A673 (cell line): ENCODE data around the gene C8B. TPM values are rescaled to one million over a fixed set of nuclear protein-coding genes. Genes with fewer than 3 reads are reported as not detected.

Experiments
- BruUV-seq: library from RNA; stranded (reverse); fragments of 400-500 nt; replicated peaks from 2 replicates; lab custom pipeline; 2021; lab: Mats Ljungman, UMichigan
- CTCF ChIA-PET: fragments of 300-600 bp; sonication (Branson Sonifier 250); formaldehyde crosslinking; loops from one replicate; lab custom pipeline; 2022; ENCODE audit warnings: antibody characterized with exemption; lab: Charles Lee
- POLR2A ChIA-PET: fragments of 300-600 bp; sonication (Branson Sonifier 250); formaldehyde crosslinking; loops from one replicate; lab custom pipeline; 2022; ENCODE audit warnings: antibody characterized with exemption; ENCODE audit not compliant: low non-redundant PET; lab: Charles Lee
- DNase-seq: peaks from one replicate; pipeline ENCODE4 v3.0.0-alpha.2; 2015; ENCODE audit warnings: low spot score
- H3K27ac ChIP-seq: fragments of 200-600 bp; sonication (generic); 2 replicates; pipeline ENCODE4 v1.5.1; 2016; ENCODE audit warnings: mixed run types, low read depth, mild to moderate bottlenecking, mixed read lengths, antibody characterized with exemption, low read length; ENCODE audit not compliant: poor library complexity, severe bottlenecking
- H3K27me3 ChIP-seq: fragments of 200-600 bp; sonication (generic); replicated peaks from 2 replicates; pipeline ENCODE4 v1.6.1; 2017; ENCODE audit warnings: mixed run types, low read depth, mild to moderate bottlenecking, mixed read lengths, antibody characterized with exemption, low read length; ENCODE audit not compliant: insufficient read depth, poor library complexity
- H3K36me3 ChIP-seq: fragments of 200-600 bp; sonication (generic); 2 replicates; pipeline ENCODE4 v1.6.1; 2016; ENCODE audit warnings: mixed run types, mild to moderate bottlenecking, mixed read lengths, antibody characterized with exemption, low read length; ENCODE audit not compliant: insufficient read depth, poor library complexity, severe bottlenecking
- H3K4me1 ChIP-seq: fragments of 200-600 bp; sonication (generic); 2 replicates; pipeline ENCODE4 v1.6.1; 2017; ENCODE audit warnings: mixed run types, mild to moderate bottlenecking, mixed read lengths, antibody characterized with exemption, low read length; ENCODE audit not compliant: insufficient read depth, poor library complexity, severe bottlenecking
- H3K4me3 ChIP-seq: fragments of 200-600 bp; sonication (generic); 2 replicates; pipeline ENCODE4 v1.5.1; 2016; ENCODE audit warnings: low read depth, mixed run types, mild to moderate bottlenecking, mixed read lengths, low read length; ENCODE audit not compliant: poor library complexity, severe bottlenecking
- H3K9me3 ChIP-seq: fragments of 200-600 bp; sonication (generic); 2 replicates; pipeline ENCODE4 v1.6.1; 2016; ENCODE audit warnings: mixed run types, low read depth, mild to moderate bottlenecking, mixed read lengths, antibody characterized with exemption, low read length; ENCODE audit not compliant: poor library complexity, severe bottlenecking
- EZH2 ChIP-seq: fragments of 200-600 bp; sonication (generic); IDR thresholded peaks from 2 replicates; pipeline ENCODE4 v1.6.1; 2017; ENCODE audit warnings: borderline replicate concordance, low read depth, mild to moderate bottlenecking, mixed read lengths, antibody characterized with exemption, low read length; ENCODE audit not compliant: poor library complexity, severe bottlenecking
- intact Hi-C: fragments of 100-400 bp; cut with micrococcal nuclease; formaldehyde crosslinking; loops from one replicate; pipeline ENCODE4 v1.10.0; 2022; ENCODE audit not compliant: unreplicated experiment
- total RNA-seq: library from RNA; stranded (reverse); gene quantifications from 2 replicates; pipeline ENCODE4 v1.2.3, GENCODE V29; 2021
- TF ChIP-seq, protein P1 (sequence below): fragments of 300-800, 200-600 bp; sonication (generic); conservative IDR thresholded peaks from 2 replicates; pipeline ENCODE4 v1.5.1; 2017; ENCODE audit warnings: low read depth, mild to moderate bottlenecking, antibody characterized with exemption, low read length, moderate library complexity, mixed read lengths

Gene C8B
- total RNA-seq, 1 experiment from 2014 or later: 0.39 TPM

DNA sequence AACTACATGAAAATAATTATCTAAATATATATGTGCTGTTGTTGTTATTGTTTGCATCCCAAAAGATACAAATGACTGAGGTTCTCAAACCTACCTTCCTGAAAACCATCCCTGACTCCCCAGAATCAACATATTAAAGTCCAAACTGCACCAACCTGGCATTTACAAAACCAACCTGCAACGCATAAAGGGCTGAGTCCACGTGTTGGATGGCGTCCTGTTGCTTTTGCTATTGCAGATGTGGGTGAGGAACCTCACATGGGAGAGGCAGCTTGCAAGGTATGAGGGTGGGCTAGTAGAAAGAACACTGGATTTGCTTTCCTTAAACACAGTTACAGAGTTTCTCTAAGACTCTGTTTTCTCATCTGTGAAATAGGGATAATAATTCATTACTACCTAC, 1.5 kb upstream of the C8B start:
- Histone ChIP-seq H3K27me3 (no peaks in the 10 kb centered on the region), H3K4me3 (no peak overlapping the region), H3K4me1 (peaks cover 5% of the 10 kb centered on the region), H3K36me3 (no peaks in the 10 kb centered on the region), H3K27ac (no peak overlapping the region), H3K9me3 (no peaks in the 10 kb centered on the region)
- TF ChIP-seq, protein P1, sequence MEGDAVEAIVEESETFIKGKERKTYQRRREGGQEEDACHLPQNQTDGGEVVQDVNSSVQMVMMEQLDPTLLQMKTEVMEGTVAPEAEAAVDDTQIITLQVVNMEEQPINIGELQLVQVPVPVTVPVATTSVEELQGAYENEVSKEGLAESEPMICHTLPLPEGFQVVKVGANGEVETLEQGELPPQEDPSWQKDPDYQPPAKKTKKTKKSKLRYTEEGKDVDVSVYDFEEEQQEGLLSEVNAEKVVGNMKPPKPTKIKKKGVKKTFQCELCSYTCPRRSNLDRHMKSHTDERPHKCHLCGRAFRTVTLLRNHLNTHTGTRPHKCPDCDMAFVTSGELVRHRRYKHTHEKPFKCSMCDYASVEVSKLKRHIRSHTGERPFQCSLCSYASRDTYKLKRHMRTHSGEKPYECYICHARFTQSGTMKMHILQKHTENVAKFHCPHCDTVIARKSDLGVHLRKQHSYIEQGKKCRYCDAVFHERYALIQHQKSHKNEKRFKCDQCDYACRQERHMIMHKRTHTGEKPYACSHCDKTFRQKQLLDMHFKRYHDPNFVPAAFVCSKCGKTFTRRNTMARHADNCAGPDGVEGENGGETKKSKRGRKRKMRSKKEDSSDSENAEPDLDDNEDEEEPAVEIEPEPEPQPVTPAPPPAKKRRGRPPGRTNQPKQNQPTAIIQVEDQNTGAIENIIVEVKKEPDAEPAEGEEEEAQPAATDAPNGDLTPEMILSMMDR: no peak
- no peak for TF ChIP-seq EZH2
- ChIA-PET CTCF (no interaction called here), POLR2A (no interaction called here)
- intact Hi-C loops: no loop called here
- DNase-seq: no peak
- no TSS peak for BruUV-seq

DNA sequence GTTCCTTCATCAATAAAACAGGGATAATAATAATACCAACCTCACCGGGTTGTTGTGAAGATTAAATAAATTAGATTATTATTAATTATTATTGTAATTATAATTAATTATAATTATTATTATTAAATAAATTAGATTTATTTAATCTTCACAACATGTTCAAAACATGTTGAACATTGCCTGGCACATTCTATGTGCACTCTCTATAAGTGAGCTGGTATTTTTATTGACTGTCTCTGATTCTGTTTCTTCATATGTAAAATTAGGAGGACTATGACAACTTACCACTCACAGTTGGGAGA, 834 bp upstream of the C8B start:
- Histone ChIP-seq H3K27me3 (no peaks in the 10 kb centered on the region), H3K27ac (no peak overlapping the region), H3K9me3 (no peaks in the 10 kb centered on the region), H3K36me3 (no peaks in the 10 kb centered on the region), H3K4me3 (no peak overlapping the region), H3K4me1 (peaks cover 5% of the 10 kb centered on the region)
- no TSS peak for BruUV-seq
- POLR2A ChIA-PET: no interaction called here
- no peak for TF ChIP-seq EZH2
- TF ChIP-seq, protein P1: no peak
- CTCF ChIA-PET: no interaction called here
- no peak for DNase-seq
- intact Hi-C loops: no loop called here

DNA sequence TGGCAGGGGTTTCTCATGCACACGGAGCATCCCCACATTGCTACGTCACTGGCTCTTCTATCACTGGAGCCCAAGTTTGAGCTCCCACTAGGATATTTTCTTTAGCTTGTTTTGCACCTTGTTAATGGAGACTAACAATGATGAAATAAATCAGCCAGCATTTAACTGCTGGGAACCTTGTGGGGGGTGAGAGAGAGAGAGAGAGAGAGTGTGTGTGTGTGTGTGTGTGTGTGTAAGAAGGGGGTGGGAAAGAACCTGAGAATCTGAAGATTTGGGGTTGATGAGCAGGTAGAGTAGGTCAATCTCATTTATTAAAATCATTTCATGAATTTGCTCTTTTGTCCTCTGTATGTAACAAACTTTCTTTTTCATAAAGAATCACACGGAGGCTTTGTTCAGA, 624 bp downstream of the C8B start:
- peaks cover 5% of the 10 kb centered on the region for H3K4me1 ChIP-seq
- H3K36me3 ChIP-seq: no peaks in the 10 kb centered on the region
- H3K9me3 ChIP-seq: no peaks in the 10 kb centered on the region
- H3K27ac ChIP-seq: no peak overlapping the region
- intact Hi-C loops: no loop called here
- no peak overlapping the region for H3K4me3 ChIP-seq
- CTCF ChIA-PET: no interaction called here
- no TSS peak for BruUV-seq
- DNase-seq: no peak
- TF ChIP-seq, protein P1: no peak
- TF ChIP-seq EZH2: no peak
- POLR2A ChIA-PET: no interaction called here
- no peaks in the 10 kb centered on the region for H3K27me3 ChIP-seq
